DMS53 treated with DMSO at 0.1 percent for 48 hours (cell line): ENCODE results near the gene AURKAIP1.
A peak's percentile ranks its signal among the peaks of the same experiment; 100 is the strongest.
"Not testable (repeated sequence)": the region's sequence is repeated elsewhere in the genome, so short reads cannot be mapped to it uniquely, and the experiment has no call there.

Source experiments
- DNase-seq: peaks from one replicate; lab custom pipeline; 2025; ENCODE audit not compliant: unreplicated experiment; lab: John Stamatoyannopoulos, UW

AURKAIP1 gene

DNA sequence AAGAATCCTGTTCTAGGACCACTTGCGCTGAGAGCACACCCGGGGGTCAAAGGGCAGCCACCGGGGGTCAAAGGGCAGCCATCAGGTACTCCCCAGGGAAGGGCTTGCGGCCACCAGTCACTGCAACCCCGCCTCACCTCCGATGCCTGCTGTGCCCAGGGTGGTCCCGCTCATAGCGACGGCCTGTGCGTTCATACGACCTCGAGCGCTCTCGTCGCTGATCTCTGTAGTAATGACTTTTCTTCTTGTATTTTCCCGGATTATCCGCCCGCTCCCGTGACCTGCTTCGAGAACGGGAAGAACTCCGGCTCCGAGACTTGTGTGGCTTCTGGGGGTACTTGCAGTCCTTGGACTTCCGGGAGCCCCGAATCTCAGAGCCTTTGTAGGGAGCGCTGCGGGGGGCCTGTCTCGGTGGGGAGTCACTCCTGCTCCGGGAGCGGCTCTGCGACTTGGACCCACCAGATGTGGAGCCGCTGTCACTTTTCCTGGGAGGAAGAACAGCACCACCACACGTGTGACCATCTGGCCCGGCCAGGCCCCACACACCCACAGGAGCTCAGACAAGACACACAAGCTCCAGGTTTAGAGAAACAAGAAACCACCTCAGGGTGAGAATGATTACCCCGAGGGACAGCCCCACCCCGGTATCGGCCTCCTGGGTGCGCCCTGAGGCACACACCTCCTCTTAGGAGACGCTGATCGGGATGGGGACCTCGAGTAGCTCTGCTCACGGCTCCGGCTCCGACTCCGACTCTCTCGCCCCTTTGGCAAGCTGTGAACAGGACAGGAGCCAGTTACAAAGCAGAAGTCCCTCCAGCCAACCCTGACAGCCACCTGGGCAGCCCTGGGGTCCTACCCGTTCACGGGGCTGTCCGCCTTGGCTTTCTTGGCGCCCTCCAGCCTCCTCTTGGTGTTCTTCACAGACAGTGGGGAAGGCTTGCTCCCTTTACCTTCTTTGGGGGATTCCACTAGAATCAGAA, 12.4 kb upstream of the AURKAIP1 start:
- no peak for DNase-seq

DNA sequence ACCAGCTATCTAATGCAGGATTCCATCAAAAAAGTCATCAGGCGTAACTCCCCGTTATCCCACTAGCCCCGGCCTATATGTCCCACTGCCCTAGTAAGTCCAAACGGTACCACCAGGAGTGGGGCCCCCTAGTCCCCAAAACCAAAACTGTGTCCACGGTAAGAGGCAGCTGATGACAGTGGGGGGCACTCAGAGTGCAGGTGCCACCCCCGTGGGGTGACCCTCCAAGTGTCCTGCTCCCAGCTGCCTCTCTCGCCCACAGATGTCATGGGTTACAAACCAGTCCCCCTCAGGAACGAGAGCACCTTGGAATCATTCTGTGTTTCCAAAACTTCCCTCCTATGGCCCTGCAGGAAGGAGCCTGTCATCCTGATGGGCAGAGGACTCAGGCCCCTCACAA, 10.9 kb upstream of the AURKAIP1 start:
- no peak for DNase-seq

DNA sequence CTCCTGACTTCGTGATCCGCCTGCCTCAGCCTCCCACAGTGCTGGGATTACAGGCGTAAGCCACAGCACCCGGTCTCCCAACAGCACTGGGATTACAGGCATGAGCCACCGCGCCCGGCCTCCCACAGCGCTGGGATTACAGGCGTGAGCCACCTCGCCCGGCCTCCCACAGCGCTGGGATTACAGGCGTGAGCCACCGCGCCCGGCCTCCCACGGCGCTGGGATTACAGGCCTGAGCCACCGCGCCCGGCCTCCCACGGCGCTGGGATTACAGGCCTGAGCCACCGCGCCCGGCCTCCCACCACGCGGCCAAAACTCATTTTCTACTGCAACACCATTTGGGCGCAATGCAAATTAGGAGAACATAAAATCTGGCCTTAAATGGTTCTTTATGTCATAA, 10.3 kb upstream of the AURKAIP1 start:
- not testable (repeated sequence) for DNase-seq

DNA sequence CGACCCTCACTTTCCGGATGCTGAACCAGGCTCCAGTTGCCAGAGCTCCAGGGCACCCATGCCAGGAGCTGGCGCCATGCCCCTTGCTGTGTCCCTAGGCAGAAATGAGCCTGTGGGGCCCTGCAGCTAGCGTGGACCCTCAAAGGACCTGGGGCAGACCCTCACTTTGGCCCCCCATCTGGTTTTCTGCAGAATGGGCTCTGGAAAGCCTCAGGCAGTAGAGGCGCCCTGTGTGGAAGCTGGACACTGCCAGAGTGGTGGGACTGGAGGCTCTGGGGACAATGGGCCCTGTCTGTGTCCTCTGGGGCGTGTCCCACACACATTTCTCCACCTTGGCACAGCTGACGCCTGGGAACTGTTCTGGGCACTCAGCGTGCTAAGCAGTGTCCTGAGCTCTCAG, 6.3 kb upstream of the AURKAIP1 start:
- no peak for DNase-seq

DNA sequence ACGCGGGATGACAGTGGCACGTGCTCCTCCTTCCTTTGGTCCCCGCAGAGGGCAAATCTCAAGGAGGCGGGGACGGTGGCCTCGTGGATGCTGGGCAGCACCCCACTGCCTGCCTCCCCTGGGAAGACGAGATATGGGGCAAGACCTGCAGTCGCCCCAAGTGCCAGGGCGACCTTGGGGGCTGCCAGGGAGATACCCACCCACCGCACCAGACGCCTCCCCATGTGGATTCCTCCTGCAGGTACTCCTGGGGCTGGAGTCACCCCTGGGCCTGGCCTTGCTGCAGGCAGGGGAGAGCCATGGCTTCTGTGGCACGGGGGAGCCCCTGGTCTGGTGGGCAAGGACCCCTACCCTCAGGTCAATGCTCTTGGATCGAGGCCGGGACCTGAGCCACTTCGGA, 5.9 kb upstream of the AURKAIP1 start:
- DNase-seq = no peak

DNA sequence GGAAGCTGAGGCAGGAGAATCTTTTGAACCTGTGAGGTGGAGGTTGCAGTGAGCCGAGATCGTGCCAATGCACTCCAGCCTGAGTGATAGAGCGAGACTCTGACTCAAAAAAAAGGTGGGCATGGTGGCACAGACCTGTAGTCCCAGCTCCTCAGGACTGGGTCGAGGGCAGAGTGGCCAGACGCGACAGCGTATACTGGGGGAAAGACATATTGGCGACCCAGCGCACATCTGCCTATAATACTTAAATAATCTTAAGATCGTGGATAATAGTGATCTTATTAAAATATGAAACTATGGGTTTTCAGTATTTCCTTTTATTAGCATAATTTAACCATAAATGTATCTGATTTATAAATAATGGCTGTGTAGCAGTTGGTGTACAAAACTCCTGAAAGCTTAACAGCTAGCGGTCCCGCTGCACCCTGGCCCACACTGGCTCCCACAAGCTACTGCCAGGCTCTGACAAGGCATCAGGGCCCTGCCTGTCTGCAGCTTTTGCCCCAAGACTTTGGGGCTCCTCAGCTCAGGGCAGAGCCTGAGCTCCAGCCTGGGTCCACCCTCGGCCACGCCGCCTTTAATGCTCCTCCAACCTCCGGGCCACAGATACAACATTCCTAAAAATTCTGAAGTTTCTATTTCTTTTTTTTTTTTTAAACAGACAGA, 2.7 kb upstream of the AURKAIP1 start:
- no peak for DNase-seq

DNA sequence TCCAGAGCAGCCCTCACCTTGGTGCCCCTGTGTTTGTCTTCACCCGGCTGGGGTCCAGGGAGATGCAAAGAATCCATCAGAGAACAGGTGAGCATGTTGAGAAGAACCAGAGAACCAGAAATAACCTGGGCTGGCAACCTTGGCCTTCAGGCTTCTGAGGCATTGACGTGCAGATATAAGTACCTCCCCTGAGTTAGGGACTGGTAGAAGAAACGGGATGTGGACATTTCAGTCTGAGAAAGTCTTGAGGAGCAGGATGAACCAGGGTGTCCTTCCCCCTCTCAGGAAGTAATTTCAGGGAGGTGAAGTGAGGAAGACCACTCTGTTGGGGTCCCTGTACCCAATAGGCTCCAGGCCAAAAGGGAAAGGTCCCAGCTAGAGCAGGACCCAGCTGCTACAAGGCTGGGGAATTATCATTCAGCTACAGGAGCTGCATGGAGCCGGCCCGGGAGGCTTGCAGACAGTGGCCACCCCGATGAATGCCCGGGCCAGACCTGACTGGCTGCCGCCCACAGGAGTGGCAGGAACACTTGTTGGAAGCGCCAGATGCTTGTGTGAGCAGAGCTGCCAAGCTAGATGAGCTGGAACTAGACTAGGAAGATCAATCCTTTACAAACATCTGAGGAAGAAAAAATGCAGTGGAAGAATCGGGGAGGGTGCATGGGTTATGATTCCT, 1.7 kb upstream of the AURKAIP1 start:
- DNase-seq = no peak

DNA sequence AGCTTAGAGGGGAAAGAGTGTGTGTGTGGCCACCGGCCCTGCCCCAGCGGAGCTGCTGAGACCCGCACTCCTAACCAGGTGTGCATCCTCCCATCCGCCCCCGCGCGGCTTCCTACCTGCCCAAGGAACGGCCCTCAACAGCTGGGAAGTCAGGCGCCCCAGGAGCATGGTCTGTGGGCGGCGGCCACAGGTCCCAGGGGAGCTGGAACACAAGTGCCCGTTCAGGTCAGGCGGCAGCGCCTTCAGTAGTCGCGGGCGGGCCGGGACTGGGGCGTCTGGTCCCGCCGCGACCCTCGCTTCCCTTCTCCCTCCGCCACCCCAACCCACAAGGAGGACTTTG, 448 bp downstream of the AURKAIP1 start:
- DNase-seq = no peak

DNA sequence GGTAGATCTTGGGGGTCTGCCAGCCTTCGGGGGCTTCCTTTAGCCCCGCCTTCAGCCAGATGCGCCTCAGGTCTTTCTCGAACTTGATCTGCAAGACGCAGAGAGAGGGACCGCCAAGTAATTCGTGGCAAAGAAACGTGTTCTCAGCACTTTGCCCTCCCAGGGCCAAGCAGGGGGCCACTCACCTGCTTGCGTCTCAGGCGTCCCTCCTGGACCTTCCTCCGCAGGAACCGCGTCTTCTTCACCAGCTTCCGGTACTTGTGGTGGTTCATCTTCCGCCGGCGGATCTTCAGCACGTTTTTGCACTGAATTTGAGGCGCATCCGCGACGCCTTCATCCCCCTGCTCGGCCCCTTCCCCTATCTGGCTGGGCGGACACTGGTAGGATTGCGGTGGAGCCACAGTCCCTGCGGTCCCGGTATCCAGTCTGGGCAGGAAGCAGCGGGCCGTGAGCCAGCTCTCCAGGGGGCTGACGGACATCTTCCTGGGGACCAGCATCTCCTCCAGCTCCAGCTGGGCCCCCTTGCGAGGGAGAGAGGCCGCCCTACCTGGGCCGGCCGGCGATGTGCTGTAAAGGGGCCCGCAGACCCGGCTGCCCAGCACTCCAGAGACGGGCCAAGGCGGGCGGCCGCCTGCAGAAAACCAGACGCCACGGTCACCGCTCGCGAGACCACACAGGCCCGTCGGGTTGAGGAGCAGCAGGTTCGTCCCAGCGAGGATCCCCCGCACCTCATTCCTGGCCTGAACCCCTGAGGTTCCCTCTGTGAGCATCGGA, 1.0 kb downstream of the AURKAIP1 start:
- DNase-seq = no peak

DNA sequence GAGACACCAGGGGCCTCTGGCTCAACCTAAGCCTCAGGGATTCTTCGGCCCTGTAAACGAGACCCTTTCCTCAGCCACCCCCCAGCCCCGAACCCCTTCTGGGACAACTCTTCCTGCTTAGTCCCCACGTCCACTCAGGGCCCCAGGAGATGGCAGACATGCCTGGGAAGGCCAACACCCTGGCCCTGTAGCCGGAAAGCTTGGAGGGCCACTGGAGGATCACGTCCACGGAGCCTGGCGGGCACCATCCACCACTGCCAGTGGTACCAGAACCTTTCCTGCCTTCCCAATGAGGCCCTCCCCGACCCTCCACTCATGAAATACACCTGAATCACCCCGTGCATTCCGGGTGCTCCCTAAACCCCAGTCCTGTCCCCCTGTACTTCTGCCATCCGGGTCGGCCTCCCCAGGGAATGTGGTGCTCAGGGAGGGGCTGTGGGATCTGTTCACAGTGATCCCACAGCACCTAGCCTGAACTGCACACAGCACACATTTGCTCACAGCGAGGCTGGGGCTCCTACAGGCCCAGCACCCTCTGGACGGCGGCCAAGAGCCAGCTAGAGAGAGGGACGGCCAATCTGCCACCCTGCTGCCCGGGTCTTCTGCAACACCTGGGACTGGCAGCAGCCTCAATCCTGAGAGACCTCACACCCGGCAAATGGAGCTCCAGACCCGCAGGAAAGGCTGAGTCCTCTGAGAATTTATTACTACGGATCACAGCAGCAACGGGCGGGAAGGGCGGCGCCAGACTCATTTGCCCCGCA, 1.8 kb downstream of the AURKAIP1 start:
- no peak for DNase-seq

DNA sequence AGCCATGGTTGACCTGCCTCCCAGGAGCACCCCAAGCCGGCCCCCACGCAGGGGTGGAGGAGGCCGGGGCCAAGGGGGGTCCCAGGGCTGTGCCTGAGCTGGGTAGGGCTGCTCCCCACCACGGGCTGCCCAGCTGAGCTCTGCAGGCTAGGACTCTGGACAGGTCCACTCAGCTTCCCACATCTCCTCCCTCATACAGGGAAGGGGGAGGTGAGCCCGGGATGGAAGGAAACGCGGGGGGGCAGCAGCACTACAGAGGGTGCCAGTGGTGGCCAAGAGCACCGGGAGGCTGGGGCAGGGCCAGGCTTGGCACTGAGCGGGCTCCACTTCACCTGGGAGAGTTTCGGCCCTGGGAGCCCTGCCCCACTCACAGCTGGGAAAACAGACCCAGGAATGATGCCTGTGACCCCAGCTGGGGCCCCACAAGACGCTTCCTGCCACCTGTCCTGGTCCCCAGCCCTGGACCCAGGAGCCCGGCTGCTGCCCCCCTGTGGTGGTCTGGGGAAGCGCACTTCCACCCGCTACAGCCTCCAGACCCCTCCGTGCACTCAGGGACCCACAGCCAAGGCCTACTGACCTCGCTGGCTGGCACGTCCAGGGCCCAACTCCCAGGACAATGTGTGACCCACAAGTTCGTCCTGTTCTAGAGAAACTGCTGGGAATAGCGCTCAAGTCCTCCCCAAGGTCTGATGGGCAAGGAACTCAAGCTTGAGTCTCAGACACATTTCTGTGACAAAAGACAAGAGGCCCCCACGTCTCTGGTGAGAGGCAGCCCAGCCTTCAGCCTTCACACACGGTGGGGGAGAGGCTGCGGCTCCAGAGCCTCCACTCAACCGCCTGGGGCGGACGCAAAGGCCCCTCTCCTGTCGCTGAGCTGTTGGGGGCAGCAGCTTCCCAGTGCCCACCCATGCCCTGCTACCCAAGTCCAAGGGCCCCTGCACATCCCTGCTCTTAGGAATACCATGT, 3.0 kb downstream of the AURKAIP1 start:
- DNase-seq = peak; percentile 70

DNA sequence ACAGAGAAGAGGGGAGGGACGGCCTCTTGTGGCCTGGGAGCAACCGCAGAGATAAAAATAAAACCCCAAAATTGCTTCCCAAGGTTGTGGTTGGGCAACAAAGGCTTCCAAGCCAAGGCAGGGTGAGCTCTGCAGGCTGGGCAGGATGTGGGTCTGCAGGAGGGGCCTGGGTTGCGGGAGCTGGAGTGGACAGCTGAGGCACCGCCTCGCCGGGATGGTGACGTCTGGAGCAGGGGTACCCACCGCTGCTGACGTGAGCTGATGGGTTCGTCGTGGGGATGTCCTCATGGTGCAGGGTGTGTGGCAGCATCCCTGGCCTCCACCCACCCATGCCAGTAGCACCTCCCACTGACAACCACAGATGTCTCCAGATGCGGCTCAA, 3.7 kb downstream of the AURKAIP1 start:
- no peak for DNase-seq

DNA sequence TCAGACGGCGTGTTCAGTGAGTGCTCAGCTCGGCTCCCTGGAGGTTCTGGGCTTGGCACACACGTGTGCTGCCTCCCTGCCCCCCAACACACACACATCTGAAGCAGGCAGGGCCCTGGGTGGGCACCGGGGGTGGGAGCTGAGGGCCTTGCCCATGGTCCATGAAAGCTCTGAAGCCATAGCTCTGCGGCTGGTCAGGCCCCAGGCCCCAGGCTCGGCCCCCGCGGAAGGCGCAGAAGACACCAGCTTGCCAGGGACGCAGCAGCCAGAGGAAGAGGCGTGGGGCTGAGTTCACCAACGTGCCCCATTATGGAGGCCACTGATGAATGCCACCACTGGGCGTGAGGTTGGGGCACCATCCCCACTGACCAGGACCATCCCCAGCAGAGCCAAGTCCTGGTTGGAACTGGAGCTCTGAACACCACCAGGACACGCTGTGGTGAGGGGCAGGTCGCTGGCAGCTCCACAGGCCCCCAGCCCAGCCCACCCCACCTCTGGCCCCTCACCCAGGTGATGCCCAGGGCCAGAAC, 4.2 kb downstream of the AURKAIP1 start:
- no peak for DNase-seq

DNA sequence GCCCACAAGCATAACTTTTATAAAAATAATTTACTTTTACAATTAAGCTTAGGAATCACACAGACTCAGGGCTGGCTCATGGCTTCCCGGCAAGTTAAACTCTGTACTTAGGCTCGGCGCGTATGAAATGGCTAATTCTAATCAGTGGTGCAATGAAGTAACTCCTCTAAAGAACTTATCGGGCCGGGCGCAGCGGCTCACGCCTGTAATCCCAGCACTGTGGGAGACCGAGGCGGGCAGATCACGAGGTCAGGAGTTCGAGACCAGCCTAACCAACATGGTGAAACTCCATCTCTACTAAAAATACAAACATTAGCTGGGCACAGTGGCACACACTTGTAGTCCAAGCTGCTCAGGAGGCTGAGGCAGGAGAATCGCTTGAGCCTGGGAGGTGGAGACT, 4.9 kb downstream of the AURKAIP1 start:
- not testable (repeated sequence) for DNase-seq

DNA sequence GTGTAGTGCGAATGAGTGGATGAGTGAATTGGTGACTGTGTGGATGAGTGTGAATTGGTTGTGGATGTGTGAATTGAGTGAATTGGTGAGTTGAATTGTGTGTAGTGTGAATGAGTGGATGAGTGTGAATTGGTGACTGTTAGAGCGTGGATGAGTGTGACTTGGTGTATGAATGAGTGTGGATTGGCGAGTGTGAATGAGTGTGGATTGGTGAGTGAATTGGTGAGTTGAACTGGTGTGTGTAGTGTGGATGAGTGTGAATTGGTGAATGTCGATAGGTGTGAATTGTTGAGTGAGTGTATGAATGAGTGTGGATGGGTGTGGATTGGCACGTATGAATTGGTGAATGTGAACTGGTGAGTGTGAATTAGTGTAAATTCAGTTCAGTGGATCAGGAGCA, 7.7 kb downstream of the AURKAIP1 start:
- DNase-seq = no peak

DNA sequence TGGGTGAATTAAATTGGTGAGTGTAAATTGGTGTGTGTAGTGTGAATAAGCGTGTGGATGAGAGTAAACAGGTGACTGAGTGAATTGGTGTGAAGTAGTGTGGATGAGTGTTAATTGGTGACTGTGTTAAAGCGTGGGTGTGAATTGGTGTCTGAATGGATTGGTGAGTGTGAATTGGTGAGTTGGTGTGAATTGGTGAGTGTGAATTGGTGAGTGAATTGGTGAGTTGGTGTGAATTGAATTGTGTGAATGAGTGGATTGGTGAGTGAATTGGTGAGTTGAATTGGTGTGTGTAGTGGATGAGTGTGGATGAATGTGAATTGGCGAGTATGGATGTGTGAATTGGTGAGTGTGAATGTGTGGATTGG, 8.3 kb downstream of the AURKAIP1 start:
- no peak for DNase-seq

DNA sequence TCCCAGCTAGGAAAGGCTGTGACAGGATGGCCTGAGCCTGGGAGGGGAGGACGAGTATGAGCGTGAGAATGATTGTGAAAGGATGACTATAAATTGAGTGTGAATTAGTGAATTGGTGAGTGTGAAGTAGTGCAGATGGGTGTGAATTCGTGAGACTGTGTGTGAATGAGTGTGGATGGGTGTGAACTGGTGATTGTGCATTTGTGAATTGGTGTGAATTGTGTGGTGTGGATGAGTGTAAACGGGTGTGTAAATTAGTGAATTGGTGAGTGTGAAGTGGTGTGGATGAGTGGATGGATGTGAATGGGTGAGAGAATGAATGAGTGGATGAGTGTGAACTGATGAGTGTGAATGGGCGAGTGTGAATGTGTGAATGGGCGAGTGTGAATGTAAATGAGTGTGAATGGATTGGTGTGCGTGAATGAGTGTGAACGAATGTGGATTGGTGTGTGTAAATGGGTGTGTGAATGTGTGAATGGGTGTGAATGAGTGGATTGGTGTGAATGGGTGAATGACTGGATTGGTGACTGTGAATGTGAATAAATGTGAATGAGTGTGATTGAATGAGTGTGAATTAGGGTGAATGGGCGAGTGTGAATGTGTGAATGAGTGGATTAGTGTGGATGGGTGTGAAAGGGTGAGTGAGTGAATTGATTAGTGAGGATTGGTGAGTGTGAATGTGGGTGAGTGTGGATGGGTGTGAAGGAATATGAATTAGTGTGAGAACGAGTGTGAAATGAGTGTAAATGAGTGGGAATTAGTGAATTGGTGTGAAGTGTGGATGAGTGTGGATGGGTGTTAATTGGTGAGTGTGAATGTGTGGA, 8.9 kb downstream of the AURKAIP1 start:
- no peak for DNase-seq

DNA sequence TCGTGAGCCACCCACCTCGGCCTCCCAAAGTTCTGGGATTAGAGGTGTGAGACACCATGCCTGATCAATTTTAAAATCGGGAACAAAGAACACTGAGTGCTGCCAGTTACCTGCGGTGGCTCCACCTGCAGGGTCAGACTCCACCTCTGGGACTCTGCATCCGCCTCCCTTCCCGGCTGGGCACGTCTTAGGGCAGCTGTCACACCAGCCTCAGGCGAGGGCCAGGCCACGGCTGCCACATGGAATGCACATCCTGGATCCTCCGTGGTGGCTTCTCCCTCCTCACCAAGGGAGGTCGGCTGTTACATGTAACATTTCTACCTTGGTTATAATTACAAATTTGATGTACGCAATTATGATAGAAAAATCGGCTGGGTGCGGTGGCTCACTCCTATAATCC, 10.7 kb downstream of the AURKAIP1 start:
- DNase-seq = no peak
